Ovary (tissue), 3 donors: ENCODE measurements around the gene CEP131.

Experiments
- EP300 ChIP-seq: sonication (generic); formaldehyde crosslinking; IDR thresholded peaks from one replicate; pipeline ENCODE4 v1.6.1; 2017; ENCODE audit warnings: antibody characterized with exemption
- POLR2A ChIP-seq: fragments of 450-650 bp; IDR thresholded peaks from one replicate; pipeline ENCODE4 v1.6.1; 2017; ENCODE audit warnings: antibody characterized with exemption, mild to moderate bottlenecking, moderate library complexity
- TF ChIP-seq, protein P1 (sequence below), 3 donors: fragments of 450-650 bp in 2 of 3; fragments of 200-600 bp in 1 of 3; IDR thresholded peaks; one replicate each; pipeline versions ENCODE4 v1.5.1 to v1.8.0; 2016 to 2022; ENCODE audit warnings: antibody characterized with exemption in 3 of 3, mild to moderate bottlenecking in 1 of 3
- donor health status: DM: no; HTN: no; CAD: no.

- no peak for TF ChIP-seq POLR2A
- TF ChIP-seq, protein P1, sequence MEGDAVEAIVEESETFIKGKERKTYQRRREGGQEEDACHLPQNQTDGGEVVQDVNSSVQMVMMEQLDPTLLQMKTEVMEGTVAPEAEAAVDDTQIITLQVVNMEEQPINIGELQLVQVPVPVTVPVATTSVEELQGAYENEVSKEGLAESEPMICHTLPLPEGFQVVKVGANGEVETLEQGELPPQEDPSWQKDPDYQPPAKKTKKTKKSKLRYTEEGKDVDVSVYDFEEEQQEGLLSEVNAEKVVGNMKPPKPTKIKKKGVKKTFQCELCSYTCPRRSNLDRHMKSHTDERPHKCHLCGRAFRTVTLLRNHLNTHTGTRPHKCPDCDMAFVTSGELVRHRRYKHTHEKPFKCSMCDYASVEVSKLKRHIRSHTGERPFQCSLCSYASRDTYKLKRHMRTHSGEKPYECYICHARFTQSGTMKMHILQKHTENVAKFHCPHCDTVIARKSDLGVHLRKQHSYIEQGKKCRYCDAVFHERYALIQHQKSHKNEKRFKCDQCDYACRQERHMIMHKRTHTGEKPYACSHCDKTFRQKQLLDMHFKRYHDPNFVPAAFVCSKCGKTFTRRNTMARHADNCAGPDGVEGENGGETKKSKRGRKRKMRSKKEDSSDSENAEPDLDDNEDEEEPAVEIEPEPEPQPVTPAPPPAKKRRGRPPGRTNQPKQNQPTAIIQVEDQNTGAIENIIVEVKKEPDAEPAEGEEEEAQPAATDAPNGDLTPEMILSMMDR (IDR thresholded peaks at IDR 0.05) = no peak
- no peak for TF ChIP-seq EP300
Observed at GRCh38 chr17:81182596-81182995, 40.2 kb downstream of the CEP131 start.
